H1 (cell line): Measurements from ENCODE around the gene OAS3. TPM values are rescaled to one million over a fixed set of nuclear protein-coding genes. Genes with fewer than 3 reads are reported as not detected.

Source experiments
- CTCF ChIA-PET: fragments of 300-600 bp; sonication (Branson Sonifier 250); formaldehyde crosslinking; loops from one replicate; lab custom pipeline; 2021; ENCODE audit not compliant: partially characterized antibody; lab: Charles Lee
- POLR2A ChIA-PET: fragments of 300-600 bp; sonication (Branson Sonifier 250); formaldehyde crosslinking; loops from one replicate; lab custom pipeline; 2021; ENCODE audit warnings: inconsistent platforms; ENCODE audit not compliant: partially characterized antibody; lab: Charles Lee
- DNase-seq, 2 experiments: peaks; one replicate each; pipeline versions ENCODE4 v3.0.0 to v3.0.0-alpha.2; 2010 to 2022; ENCODE audit warnings: low spot score in 2 of 2, low read depth in 1 of 2, mixed read lengths in 1 of 2
- FAIRE-seq: peaks from 2 replicates; lab custom pipeline; 2011; peaks lifted over from hg19 to GRCh38; lab: Jason Lieb, UNC
- H2AFZ ChIP-seq: 2 replicates; pipeline ENCODE4 v1.8.1; 2012; ENCODE audit warnings: low read length, inconsistent platforms
- H2AK5ac ChIP-seq: 2 replicates; pipeline ENCODE4 v1.6.1; 2013; ENCODE audit warnings: low read depth, low read length
- H2BK120ac ChIP-seq: replicated peaks from 2 replicates; pipeline ENCODE3; 2013; ENCODE audit warnings: low read depth, low read length, inconsistent platforms
- H2BK12ac ChIP-seq: 2 replicates; pipeline ENCODE4 v1.6.1; 2013; ENCODE audit warnings: low read depth, low read length
- H2BK15ac ChIP-seq: 2 replicates; pipeline ENCODE4 v1.6.1; 2013; ENCODE audit warnings: low read length
- H2BK20ac ChIP-seq: 2 replicates; pipeline ENCODE4 v1.6.1; 2013; ENCODE audit warnings: low read length
- H2BK5ac ChIP-seq: 2 replicates; pipeline ENCODE4 v1.6.1; 2013; ENCODE audit warnings: low read depth, low read length
- H3K14ac ChIP-seq: 2 replicates; pipeline ENCODE4 v1.6.1; 2013; ENCODE audit warnings: inconsistent platforms; ENCODE audit not compliant: insufficient read length
- H3K18ac ChIP-seq: 2 replicates; pipeline ENCODE4 v1.6.1; 2013; ENCODE audit warnings: low read length; ENCODE audit errors: extremely low read depth
- H3K23ac ChIP-seq: 2 replicates; pipeline ENCODE4 v1.6.1; 2013; ENCODE audit warnings: inconsistent platforms; ENCODE audit not compliant: insufficient read length
- H3K23me2 ChIP-seq: 2 replicates; pipeline ENCODE4 v1.6.1; 2013; ENCODE audit warnings: low read depth, low read length
- H3K27ac ChIP-seq: 2 replicates; pipeline ENCODE4 v1.6.1; 2011; ENCODE audit warnings: low read depth, low read length, inconsistent platforms
- H3K27me3 ChIP-seq, 4 experiments: replicated peaks in 1 of 4; 1 replicate in 1 of 4; 2 replicates in 3 of 4; pipeline versions ENCODE4 v1.6.1 to v1.8.1; 2011 to 2013; ENCODE audit warnings: low read length in 3 of 4, mild to moderate bottlenecking in 3 of 4, inconsistent platforms in 2 of 4, mixed read lengths in 2 of 4, moderate library complexity in 1 of 4; ENCODE audit not compliant: control insufficient read depth in 3 of 4, insufficient read depth in 3 of 4; ENCODE audit errors: extremely low read depth in 1 of 4
- H3K36me3 ChIP-seq, 4 experiments: 2 replicates each; pipeline versions ENCODE4 v1.6.1 to v1.8.1; 2011 to 2013; ENCODE audit warnings: mild to moderate bottlenecking in 4 of 4, low read length in 3 of 4, moderate library complexity in 2 of 4, control low read depth in 1 of 4, inconsistent platforms in 1 of 4; ENCODE audit not compliant: insufficient read depth in 4 of 4, control insufficient read depth in 2 of 4
- H3K4ac ChIP-seq: replicated peaks from 2 replicates; pipeline ENCODE3; 2013; ENCODE audit warnings: low read length, low read depth, mixed read lengths, inconsistent platforms; ENCODE audit not compliant: insufficient read length
- H3K4me1 ChIP-seq, 4 experiments: replicated peaks in 1 of 4; 1 replicate in 1 of 4; 2 replicates in 3 of 4; pipeline versions ENCODE4 v1.6.1 to v1.8.1; 2011 to 2013; ENCODE audit warnings: low read length in 3 of 4, inconsistent platforms in 2 of 4, mixed read lengths in 1 of 4; ENCODE audit not compliant: insufficient read depth in 4 of 4, control insufficient read depth in 3 of 4
- H3K4me2 ChIP-seq, 2 experiments: 2 replicates each; pipeline versions ENCODE4 v1.6.1 to v1.8.1; 2011 to 2013; ENCODE audit warnings: low read depth in 2 of 2, low read length in 2 of 2, control low read depth in 1 of 2, inconsistent platforms in 1 of 2, mild to moderate bottlenecking in 1 of 2; ENCODE audit not compliant: insufficient read depth in 1 of 2
- H3K4me3 ChIP-seq, 4 experiments: fragments of 200-600, 300-600 bp in 1 of 4; sonication (generic), shearing (Covaris generic), sonication (Bioruptor Twin) in 1 of 4; 2 replicates each; pipeline versions ENCODE4 v1.5.1 to v1.8.1; 2011 to 2016; ENCODE audit warnings: low read length in 4 of 4, low read depth in 3 of 4, control low read depth in 2 of 4, inconsistent platforms in 2 of 4, mild to moderate bottlenecking in 2 of 4, mixed read lengths in 1 of 4, moderate library complexity in 1 of 4; ENCODE audit not compliant: insufficient read depth in 2 of 4; ENCODE audit errors: extremely low read depth in 1 of 4
- H3K56ac ChIP-seq: replicated peaks from 2 replicates; pipeline ENCODE3; 2013; ENCODE audit warnings: low read depth, mild to moderate bottlenecking, mixed read lengths, low read length, inconsistent platforms; ENCODE audit not compliant: insufficient read length
- H3K79me1 ChIP-seq: 2 replicates; pipeline ENCODE4 v1.6.1; 2013; ENCODE audit warnings: low read depth, low read length, control low read depth
- H3K79me2 ChIP-seq, 2 experiments: 2 replicates each; pipeline versions ENCODE4 v1.6.1 to v1.8.1; 2012 to 2013; ENCODE audit warnings: low read length in 2 of 2, mild to moderate bottlenecking in 2 of 2, inconsistent platforms in 1 of 2; ENCODE audit not compliant: insufficient read depth in 2 of 2, control insufficient read depth in 1 of 2
- H3K9ac ChIP-seq, 4 experiments: replicated peaks in 1 of 4; 1 replicate in 1 of 4; 2 replicates in 3 of 4; pipeline versions ENCODE4 v1.6.1 to v1.8.1; 2011 to 2013; ENCODE audit warnings: low read depth in 3 of 4, low read length in 3 of 4, control low read depth in 2 of 4, mild to moderate bottlenecking in 2 of 4, moderate library complexity in 2 of 4, inconsistent platforms in 1 of 4; ENCODE audit errors: extremely low read depth in 1 of 4
- H3K9me3 ChIP-seq, 2 experiments: 2 replicates each; pipeline versions ENCODE4 v1.6.1 to v1.8.1; 2012 to 2013; ENCODE audit warnings: mild to moderate bottlenecking in 2 of 2, moderate library complexity in 2 of 2, control low read depth in 1 of 2, inconsistent platforms in 1 of 2, low read depth in 1 of 2, low read length in 1 of 2, mixed read lengths in 1 of 2; ENCODE audit not compliant: insufficient read depth in 2 of 2
- H4K20me1 ChIP-seq, 2 experiments: replicated peaks in 1 of 2; 2 replicates each; pipeline versions ENCODE3 to v1.8.1; 2011 to 2013; ENCODE audit warnings: inconsistent platforms in 2 of 2, low read length in 2 of 2, mild to moderate bottlenecking in 1 of 2; ENCODE audit not compliant: insufficient read depth in 2 of 2, control insufficient read depth in 1 of 2
- H4K5ac ChIP-seq: 2 replicates; pipeline ENCODE4 v1.6.1; 2013; ENCODE audit warnings: low read length, low read depth, mixed read lengths, inconsistent platforms; ENCODE audit not compliant: insufficient read length
- H4K8ac ChIP-seq: 2 replicates; pipeline ENCODE4 v1.8.0; 2013; ENCODE audit warnings: mild to moderate bottlenecking, moderate library complexity, low read length, inconsistent platforms; ENCODE audit not compliant: insufficient read depth; ENCODE audit errors: extremely low read depth
- H4K91ac ChIP-seq: replicated peaks from 2 replicates; pipeline ENCODE3; 2013; ENCODE audit warnings: low read length, mixed read lengths, inconsistent platforms; ENCODE audit not compliant: insufficient read length
- BRCA1 ChIP-seq: IDR thresholded peaks from 2 replicates; pipeline ENCODE4 v1.6.1; 2012; ENCODE audit warnings: low read depth, low read length, improper control_type of control experiment
- MAFK ChIP-seq: IDR thresholded peaks from 2 replicates; pipeline ENCODE4 v1.6.1; 2012; ENCODE audit warnings: low read depth, mild to moderate bottlenecking, improper control_type of control experiment, low read length
- SRF ChIP-seq: IDR thresholded peaks from 2 replicates; pipeline ENCODE4 v1.6.1; 2011; ENCODE audit warnings: mild to moderate bottlenecking, low read depth, low read length, moderate library complexity
- TEAD4 ChIP-seq: IDR thresholded peaks from 2 replicates; pipeline ENCODE4 v1.6.1; 2012; ENCODE audit warnings: low read depth, low read length, inconsistent platforms, mixed read lengths
- WGBS, 2 experiments: shearing (Covaris generic) in 1 of 2; methylation state at CpG; one replicate each; pipeline versions ENCODE4 v1.1.6 to v1.1.7; 2013 to 2015; ENCODE audit warnings: low lambda C conversion rate in 2 of 2, mixed read lengths in 2 of 2, inconsistent platforms in 1 of 2, low coverage in 1 of 2, missing lambda C conversion rate in 1 of 2; ENCODE audit not compliant: insufficient replicate concordance in 2 of 2, insufficient coverage in 1 of 2, insufficient read length in 1 of 2; ENCODE audit errors: extremely low coverage in 1 of 2, missing lambda C conversion rate in 1 of 2; 5-methylcytosine and 5-hydroxymethylcytosine counted together
- polyA plus RNA-seq, 7 experiments: library from polyadenylated mRNA; depleted of rRNA in 3 of 7; stranded (reverse) in 5 of 7; unstranded in 2 of 7; fragments of >200 nt in 5 of 7; fragments of 200-250 nt in 2 of 7; gene quantifications; 1 replicate in 5 of 7; 2 replicates in 1 of 7; 4 replicates in 1 of 7; pipeline versions ENCODE4 v1.2.1 to v1.2.3, GENCODE V29; 2011 to 2013; ENCODE audit warnings: missing spikeins in 2 of 7, mixed read lengths in 2 of 7
- total RNA-seq: library from RNA; stranded (reverse); fragmentation: NEBNext Ultra II Directional; extraction: Animal tissue kit (Norgen Biotek cat#: 25700); gene quantifications from 2 replicates; pipeline ENCODE4 v1.2.1, GENCODE V29; 2021
- TF ChIP-seq, protein P1 (sequence below): IDR thresholded peaks from 2 replicates; pipeline ENCODE4 v1.6.1; 2012; ENCODE audit warnings: inconsistent platforms

OAS3 gene
- total and polyA plus RNA-seq, 2 of the 8 experiments (the other 6 are each of a cell fraction or from before 2014, with no cell fraction given): 0.73 to 3.7 TPM

DNA sequence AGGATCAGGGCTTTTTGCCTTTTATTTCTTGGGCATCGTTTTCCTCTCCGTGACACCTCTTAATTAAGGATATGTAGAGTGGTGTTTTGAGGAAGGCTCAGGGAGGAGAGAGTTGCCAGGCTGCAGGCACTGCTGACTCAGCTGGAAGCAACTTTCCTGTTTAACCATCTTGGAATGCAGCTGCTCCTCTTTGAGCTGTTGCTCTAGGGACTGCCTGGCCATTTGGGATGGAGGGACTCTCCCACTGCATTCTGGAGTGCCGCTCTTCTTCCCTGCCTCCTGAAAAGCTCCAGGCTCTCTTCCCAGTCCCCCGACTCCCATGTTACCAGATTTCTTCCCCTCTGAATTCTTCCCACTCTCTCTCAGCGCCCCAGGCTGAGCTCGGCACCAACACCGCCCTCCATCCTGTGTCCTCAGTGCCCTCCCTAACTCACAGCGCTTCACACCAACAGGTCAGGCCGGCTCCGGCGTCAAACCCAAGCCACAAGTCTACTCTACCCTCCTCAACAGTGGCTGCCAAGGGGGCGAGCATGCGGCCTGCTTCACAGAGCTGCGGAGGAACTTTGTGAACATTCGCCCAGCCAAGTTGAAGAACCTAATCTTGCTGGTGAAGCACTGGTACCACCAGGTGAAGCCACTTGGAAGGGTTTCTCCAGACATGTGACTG is 5.9 kb downstream of the OAS3 start:
- no peak overlapping the region for H2BK20ac ChIP-seq
- no peaks in the 10 kb centered on the region for H3K36me3 ChIP-seq
- H3K4me1 ChIP-seq: 0 out of 7 replicates have a peak, but pooled peaks cover 0 to 3% (median 0%) of the 10 kb centered on the region in 4 experiments
- H3K27ac ChIP-seq: no peak overlapping the region
- no peak overlapping the region for H3K9ac ChIP-seq
- H3K56ac ChIP-seq: no peak overlapping the region
- no peak overlapping the region for H2BK120ac ChIP-seq
- FAIRE-seq (no peak), DNase-seq (no peak)
- H3K18ac ChIP-seq: no peak overlapping the region
- no peak overlapping the region for H3K4me3 ChIP-seq
- no peaks in the 10 kb centered on the region for H3K9me3 ChIP-seq
- POLR2A ChIA-PET: interaction anchor here (0.6 kb wide), 1 partner anchor 17 kb away, joined by 3 read pairs; no protein-coding TSS in a partner anchor
- H2BK5ac ChIP-seq: no peak overlapping the region
- no peak overlapping the region for H4K8ac ChIP-seq
- peaks cover 0 to 3% (median 0%) of the 10 kb centered on the region in 4 experiments; a peak in 4 of 7 replicates for H3K27me3 ChIP-seq
- H3K4ac ChIP-seq: no peak overlapping the region
- H3K23me2 ChIP-seq: no peaks in the 10 kb centered on the region
- WGBS, 2 experiments: 84% methylated on average over 15 of the region's 15 CpGs; no CpG with 5 or more reads in 1 of the 2 experiments
- H4K20me1 ChIP-seq: no peaks in the 10 kb centered on the region
- H2AK5ac ChIP-seq: no peak overlapping the region
- no peak overlapping the region for H4K91ac ChIP-seq
- no peaks in the 10 kb centered on the region for H3K79me1 ChIP-seq
- TF ChIP-seq MAFK (peak; percentile 94), TEAD4 (0 out of 2 replicates have a peak, but pooled peaks have one; percentile 39), SRF (no peak), BRCA1 (no peak)
- TF ChIP-seq, protein P1, sequence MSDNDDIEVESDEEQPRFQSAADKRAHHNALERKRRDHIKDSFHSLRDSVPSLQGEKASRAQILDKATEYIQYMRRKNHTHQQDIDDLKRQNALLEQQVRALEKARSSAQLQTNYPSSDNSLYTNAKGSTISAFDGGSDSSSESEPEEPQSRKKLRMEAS: peak; percentile 44; the same call in 1 of the 2 replicates
- CTCF ChIA-PET: no interaction called here
- no peak overlapping the region for H3K23ac ChIP-seq
- no peak overlapping the region for H3K14ac ChIP-seq
- H3K4me2 ChIP-seq: no peak overlapping the region
- no peak overlapping the region for H4K5ac ChIP-seq
- H3K79me2 ChIP-seq: no peaks in the 10 kb centered on the region
- H2AFZ ChIP-seq: 0 out of 2 replicates have a peak overlapping the region, but pooled peaks have one; percentile 3
- no peak overlapping the region for H2BK12ac ChIP-seq
- no peak overlapping the region for H2BK15ac ChIP-seq
